Activated CD4-positive, alpha-beta T cell treated with anti-CD3 and anti-CD28 coated beads for 48 hours (primary cell): ENCODE results near the gene MAL.

Source experiments
- DNase-seq: peaks from one replicate; pipeline ENCODE4 v3.0.0-alpha.2; 2020

Gene MAL

GRCh38 chr2:94996305-94997100 is 29.0 kb upstream of the MAL start:
- DNase-seq: no peak

GRCh38 chr2:94997981-94998930 is 27.3 kb upstream of the MAL start:
- DNase-seq: no peak

- no peak for DNase-seq
Measured at GRCh38 chr2:94999431-94999883, 26.1 kb upstream of the MAL start.

- DNase-seq: no peak
Measured at GRCh38 chr2:95001051-95001562, 24.4 kb upstream of the MAL start.

GRCh38 chr2:95001701-95002100 is 23.8 kb upstream of the MAL start:
- no peak for DNase-seq

- DNase-seq: no peak
Measured at GRCh38 chr2:95002498-95002897, 23.0 kb upstream of the MAL start.

GRCh38 chr2:95004287-95004686 is 21.2 kb upstream of the MAL start:
- DNase-seq: no peak

GRCh38 chr2:95004711-95005110 is 20.8 kb upstream of the MAL start:
- no peak for DNase-seq

GRCh38 chr2:95005726-95006125 is 19.8 kb upstream of the MAL start:
- DNase-seq: no peak

GRCh38 chr2:95006588-95006987 is 18.9 kb upstream of the MAL start:
- no peak for DNase-seq

- DNase-seq: no peak
Measured at GRCh38 chr2:95007031-95007609, 18.4 kb upstream of the MAL start.

GRCh38 chr2:95007822-95008221 is 17.7 kb upstream of the MAL start:
- peak; percentile 25 for DNase-seq

GRCh38 chr2:95008306-95008705 is 17.2 kb upstream of the MAL start:
- DNase-seq: no peak

GRCh38 chr2:95008996-95009395 is 16.5 kb upstream of the MAL start:
- DNase-seq: no peak

GRCh38 chr2:95009412-95009811 is 16.1 kb upstream of the MAL start:
- no peak for DNase-seq

GRCh38 chr2:95010126-95010525 is 15.4 kb upstream of the MAL start:
- DNase-seq: no peak

GRCh38 chr2:95010718-95011117 is 14.8 kb upstream of the MAL start:
- no peak for DNase-seq

GRCh38 chr2:95012881-95013550 is 12.5 kb upstream of the MAL start:
- peak; percentile 19 for DNase-seq

- no peak for DNase-seq
Measured at GRCh38 chr2:95013726-95014125, 11.8 kb upstream of the MAL start.

- no peak for DNase-seq
Measured at GRCh38 chr2:95014126-95014708, 11.3 kb upstream of the MAL start.

- DNase-seq: peak; percentile 47
Measured at GRCh38 chr2:95015261-95015912, 10.1 kb upstream of the MAL start.

GRCh38 chr2:95016616-95017015 is 8.9 kb upstream of the MAL start:
- DNase-seq: no peak
